H9 (cell line): ENCODE data around the gene COX6B1. TPM values are rescaled to one million over a fixed set of nuclear protein-coding genes. Genes with fewer than 3 reads are reported as not detected.

Experiments used
- DNase-seq: peaks from one replicate; pipeline ENCODE4 v3.0.0-alpha.2; 2017
- H2AFZ ChIP-seq: one replicate; pipeline ENCODE4 v1.6.1; 2013; ENCODE audit warnings: mild to moderate bottlenecking, low read length, control low read depth, moderate library complexity
- H2AK5ac ChIP-seq: 2 replicates; pipeline ENCODE4 v1.6.1; 2013; ENCODE audit warnings: low read length, control low read depth, mixed read lengths; ENCODE audit not compliant: insufficient read length
- H2BK120ac ChIP-seq: one replicate; pipeline ENCODE4 v1.6.1; 2013; ENCODE audit warnings: low read depth, mild to moderate bottlenecking, low read length, control low read depth, inconsistent platforms; ENCODE audit not compliant: poor library complexity, severe bottlenecking
- H2BK12ac ChIP-seq: 2 replicates; pipeline ENCODE4 v1.6.1; 2013; ENCODE audit warnings: low read length, control low read depth, mixed read lengths, low read depth; ENCODE audit not compliant: insufficient read length
- H2BK15ac ChIP-seq: 2 replicates; pipeline ENCODE4 v1.6.1; 2013; ENCODE audit warnings: low read depth, low read length, control low read depth
- H2BK20ac ChIP-seq: one replicate; pipeline ENCODE4 v1.6.1; 2013; ENCODE audit warnings: low read depth, mild to moderate bottlenecking, low read length, control low read depth, inconsistent platforms; ENCODE audit not compliant: poor library complexity, severe bottlenecking
- H2BK5ac ChIP-seq: 2 replicates; pipeline ENCODE4 v1.6.1; 2013; ENCODE audit warnings: low read length, control low read depth, mixed read lengths; ENCODE audit not compliant: insufficient read length
- H3K14ac ChIP-seq: 2 replicates; pipeline ENCODE4 v1.6.1; 2013; ENCODE audit warnings: low read length, control low read depth; ENCODE audit not compliant: insufficient read depth
- H3K18ac ChIP-seq: 2 replicates; pipeline ENCODE4 v1.6.1; 2013; ENCODE audit warnings: low read depth, mild to moderate bottlenecking, mixed read lengths, low read length, control low read depth; ENCODE audit not compliant: insufficient read length
- H3K23ac ChIP-seq: 2 replicates; pipeline ENCODE4 v1.6.1; 2013; ENCODE audit warnings: low read length, control low read depth, mixed read lengths, low read depth; ENCODE audit not compliant: insufficient read length
- H3K23me2 ChIP-seq: 2 replicates; pipeline ENCODE4 v1.6.1; 2013; ENCODE audit warnings: low read depth, mild to moderate bottlenecking, mixed read lengths, low read length, control low read depth; ENCODE audit not compliant: insufficient read length, poor library complexity, severe bottlenecking
- H3K27ac ChIP-seq: 2 replicates; pipeline ENCODE4 v1.5.1; 2013; ENCODE audit warnings: low read length, control low read depth, mixed read lengths, low read depth; ENCODE audit not compliant: insufficient read length
- H3K27me3 ChIP-seq: 2 replicates; pipeline ENCODE4 v1.6.1; 2013; ENCODE audit warnings: low read length, control low read depth, inconsistent platforms; ENCODE audit not compliant: insufficient read depth
- H3K4ac ChIP-seq: 2 replicates; pipeline ENCODE4 v1.6.1; 2013; ENCODE audit warnings: low read depth, mild to moderate bottlenecking, control low read depth, inconsistent platforms, low read length, moderate library complexity
- H3K4me1 ChIP-seq: 2 replicates; pipeline ENCODE4 v1.6.1; 2013; ENCODE audit warnings: low read length, control low read depth, inconsistent platforms; ENCODE audit not compliant: insufficient read depth
- H3K4me2 ChIP-seq: 2 replicates; pipeline ENCODE4 v1.6.1; 2013; ENCODE audit warnings: low read length, control low read depth, mixed read lengths; ENCODE audit not compliant: insufficient read length, insufficient read depth
- H3K56ac ChIP-seq: 2 replicates; pipeline ENCODE4 v1.6.1; 2013; ENCODE audit warnings: low read depth, mild to moderate bottlenecking, mixed read lengths, low read length, control low read depth; ENCODE audit not compliant: insufficient read length
- H3K79me1 ChIP-seq: 2 replicates; pipeline ENCODE4 v1.6.1; 2013; ENCODE audit warnings: low read depth, mild to moderate bottlenecking, moderate library complexity, low read length, control low read depth, inconsistent platforms; ENCODE audit not compliant: insufficient read depth, poor library complexity, severe bottlenecking
- H3K79me2 ChIP-seq: 2 replicates; pipeline ENCODE4 v1.6.1; 2013; ENCODE audit warnings: low read length, control low read depth, inconsistent platforms; ENCODE audit not compliant: insufficient read depth
- H3K9ac ChIP-seq: 2 replicates; pipeline ENCODE4 v1.6.1; 2013; ENCODE audit warnings: low read length, control low read depth, mixed read lengths; ENCODE audit not compliant: insufficient read length; ENCODE audit errors: extremely low read depth
- H3K9me3 ChIP-seq: one replicate; pipeline ENCODE4 v1.6.1; 2013; ENCODE audit warnings: low read depth, low read length, inconsistent platforms; ENCODE audit not compliant: control insufficient read depth
- H3T11ph ChIP-seq: one replicate; pipeline ENCODE4 v1.6.1; 2013; ENCODE audit warnings: mild to moderate bottlenecking, low read length, control low read depth, inconsistent platforms
- H4K20me1 ChIP-seq: one replicate; pipeline ENCODE4 v1.6.1; 2013; ENCODE audit not compliant: control insufficient read depth, insufficient read length, insufficient read depth
- H4K5ac ChIP-seq: 2 replicates; pipeline ENCODE4 v1.6.1; 2013; ENCODE audit warnings: low read depth, mild to moderate bottlenecking, mixed read lengths, low read length, control low read depth; ENCODE audit not compliant: insufficient read length
- H4K8ac ChIP-seq: replicated peaks from 2 replicates; pipeline ENCODE4 v1.6.1; 2013; ENCODE audit warnings: low read length, control low read depth, mixed read lengths, low read depth; ENCODE audit not compliant: insufficient read length
- H4K91ac ChIP-seq: 2 replicates; pipeline ENCODE4 v1.6.1; 2013; ENCODE audit warnings: low read depth, mild to moderate bottlenecking, moderate library complexity, mixed read lengths, low read length, control low read depth; ENCODE audit not compliant: insufficient read length
- H3K27ac Mint-ChIP-seq, 3 experiments: 2 replicates in 2 of 3; 3 replicates in 1 of 3; pipeline ENCODE4 v1.8.0; 2020 to 2021; ENCODE audit warnings: mixed read lengths in 3 of 3, mild to moderate bottlenecking in 1 of 3, moderate library complexity in 1 of 3
- H3K27me3 Mint-ChIP-seq: 2 replicates; pipeline ENCODE4 v1.8.0; 2021; ENCODE audit warnings: low read depth, mild to moderate bottlenecking, moderate library complexity, mixed read lengths
- H3K36me3 Mint-ChIP-seq, 3 experiments: 2 replicates in 2 of 3; 3 replicates in 1 of 3; pipeline ENCODE4 v1.8.0; 2020 to 2021; ENCODE audit warnings: low read depth in 3 of 3, mixed read lengths in 3 of 3; ENCODE audit not compliant: insufficient read depth in 1 of 3
- H3K4me1 Mint-ChIP-seq, 2 experiments: 2 replicates each; pipeline ENCODE4 v1.8.0; 2020; ENCODE audit warnings: mixed read lengths in 2 of 2
- H3K4me3 Mint-ChIP-seq, 2 experiments: 2 replicates in 1 of 2; 3 replicates in 1 of 2; pipeline ENCODE4 v1.8.0; 2020 to 2021; ENCODE audit warnings: mild to moderate bottlenecking in 2 of 2, mixed read lengths in 2 of 2, moderate library complexity in 1 of 2
- H3K9me3 Mint-ChIP-seq, 2 experiments: 2 replicates in 1 of 2; 3 replicates in 1 of 2; pipeline ENCODE4 v1.8.0; 2020; ENCODE audit warnings: mild to moderate bottlenecking in 2 of 2, mixed read lengths in 2 of 2, moderate library complexity in 1 of 2
- CTCF ChIP-seq: fragments of 200-600 bp; sonication (generic); conservative IDR thresholded peaks from 3 replicates; pipeline ENCODE4 v1.8.0; 2021; ENCODE audit warnings: antibody characterized with exemption, mild to moderate bottlenecking
- WGBS: extraction: QIAGEN DNeasy Blood & Tissue Kit; methylation state at CpG from one replicate; pipeline ENCODE4 v1.1.7; 2013; ENCODE audit warnings: missing lambda C conversion rate, low lambda C conversion rate, mixed read lengths; ENCODE audit not compliant: insufficient read length; ENCODE audit errors: extremely low coverage; 5-methylcytosine and 5-hydroxymethylcytosine counted together
- total RNA-seq: library from RNA; stranded (reverse); gene quantifications from 2 replicates; pipeline ENCODE4 v1.2.1, GENCODE V29; 2021

The COX6B1 gene
- total RNA-seq, 1 experiment from 2014 or later: 432 TPM

GRCh38 chr19:35666251-35666913 lies 18.3 kb downstream of the COX6B1 start, which contains the start of gene UPK1A:
UPK1A (plus strand) TSS chr19:35666517; CDS start chr19:35666813, 296 bp downstream.
- Mint-ChIP-seq H3K4me3 (no peak within 1 kb of the TSS), H3K9me3 (no peaks in the 10 kb centered on the region), H3K4me1 (peaks cover 4% of the 10 kb centered on the region in 2 experiments; a peak in 2 of 4 replicates), H3K27ac (peak within 1 kb of the TSS in 1 of 3 experiments; percentile 47; a peak in 1 of 7 replicates), H3K36me3 (peaks cover 10 to 29% (median 21%) of the 10 kb centered on the region in 3 experiments), H3K27me3 (peaks cover 14% of the 10 kb centered on the region)
- Histone ChIP-seq H3K56ac (no peak within 1 kb of the TSS), H3K4ac (no peak within 1 kb of the TSS), H2BK15ac (no peak within 1 kb of the TSS), H2BK12ac (no peak within 1 kb of the TSS), H3K4me2 (no peak within 1 kb of the TSS), H4K91ac (no peak within 1 kb of the TSS), H3K23ac (no peak within 1 kb of the TSS), H3K18ac (no peak within 1 kb of the TSS), H3K9ac (no peak within 1 kb of the TSS), H3K79me1 (no peaks in the 10 kb centered on the region), H2BK5ac (no peak within 1 kb of the TSS), H2AK5ac (no peak within 1 kb of the TSS), H2BK120ac (no peak within 1 kb of the TSS), H2BK20ac (no peak within 1 kb of the TSS), H3K27ac (no peak within 1 kb of the TSS), H3K27me3 (no peaks in the 10 kb centered on the region), H3K4me1 (no peaks in the 10 kb centered on the region), H3K14ac (no peak within 1 kb of the TSS), H4K5ac (no peak within 1 kb of the TSS), H2AFZ (no peak within 1 kb of the TSS), H3K9me3 (no peaks in the 10 kb centered on the region), H4K20me1 (no peaks in the 10 kb centered on the region), H3K79me2 (no peaks in the 10 kb centered on the region), H3T11ph (no peak within 1 kb of the TSS), H4K8ac (no peak within 1 kb of the TSS), H3K23me2 (no peaks in the 10 kb centered on the region)
- DNase-seq: no peak
- no CpG with 5 or more reads among the region's 16 CpGs for WGBS
- TF ChIP-seq CTCF: no peak
